Germinal center (tissue), 1 donor: ENCODE measurements around the gene SPDYE8.
"Not testable (repeated sequence)": the region's sequence is repeated elsewhere in the genome, so short reads cannot be mapped to it uniquely, and the experiment has no call there.

Experiments used
- DNase-seq: peaks from one replicate; pipeline ENCODE4 v3.0.0; 2012; ENCODE audit warnings: mixed read lengths, low spot score

SPDYE8 gene

GRCh38 chr7:73029666-73030065 is at the start of gene SPDYE8:
TSS of gene SPDYE8 (minus strand) at chr7:73029766. CDS start at chr7:73027966, 1,800 bp downstream.
- not testable (repeated sequence) for DNase-seq

GRCh38 chr7:73057811-73058210 is 28.2 kb upstream of the SPDYE8 start, which contains the start of gene SPDYE11:
TSS of gene SPDYE11 (minus strand) at chr7:73057911. CDS start at chr7:73056111, 1,800 bp downstream.
- not testable (repeated sequence) for DNase-seq

GRCh38 chr7:73006491-73006890 is 23.1 kb downstream of the SPDYE8 start:
- not testable (repeated sequence) for DNase-seq

GRCh38 chr7:73005693-73006447 is 23.7 kb downstream of the SPDYE8 start:
- not testable (repeated sequence) for DNase-seq

GRCh38 chr7:73005356-73005692 is 24.2 kb downstream of the SPDYE8 start:
- DNase-seq = not testable (repeated sequence)

- not testable (repeated sequence) for DNase-seq
These were observed 31.6 kb downstream of the SPDYE8 start for GRCh38 chr7:72997887-72998468.

GRCh38 chr7:72997447-72997846 is 32.1 kb downstream of the SPDYE8 start:
- not testable (repeated sequence) for DNase-seq

GRCh38 chr7:72995484-72995883 is 34.1 kb downstream of the SPDYE8 start:
- not testable (repeated sequence) for DNase-seq

- not testable (repeated sequence) for DNase-seq
These were observed 39.2 kb downstream of the SPDYE8 start for GRCh38 chr7:72990146-72990913.

- DNase-seq = not testable (repeated sequence)
These were observed 47.5 kb downstream of the SPDYE8 start for GRCh38 chr7:72982084-72982483.

GRCh38 chr7:72980382-72980781 is 49.2 kb downstream of the SPDYE8 start:
- not testable (repeated sequence) for DNase-seq

- DNase-seq = not testable (repeated sequence)
These were observed 53.1 kb downstream of the SPDYE8 start for GRCh38 chr7:72976434-72976833.

- not testable (repeated sequence) for DNase-seq
These were observed 53.8 kb downstream of the SPDYE8 start for GRCh38 chr7:72975656-72976286.

- not testable (repeated sequence) for DNase-seq
These were observed 54.8 kb downstream of the SPDYE8 start for GRCh38 chr7:72974781-72975180.

- not testable (repeated sequence) for DNase-seq
These were observed 58.1 kb downstream of the SPDYE8 start for GRCh38 chr7:72971505-72971904.
